Common myeloid progenitor, CD34-positive (primary cell): ENCODE data around the gene GMIP. TPM values are rescaled to one million over a fixed set of nuclear protein-coding genes. Genes with fewer than 3 reads are reported as not detected.
A peak's percentile ranks its signal among the peaks of the same experiment; 100 is the strongest.
"Not testable (repeated sequence)": the region's sequence is repeated elsewhere in the genome, so short reads cannot be mapped to it uniquely, and the experiment has no call there.

ENCODE experiments used
- CTCF ChIA-PET: fragments of 350-600 bp; sonication (Branson Sonifier 250); formaldehyde crosslinking; loops from one replicate; lab custom pipeline; 2021; ENCODE audit warnings: antibody characterized with exemption; lab: Charles Lee
- POLR2A ChIA-PET: fragments of 350-600 bp; sonication (Branson Sonifier 250); formaldehyde crosslinking; loops from one replicate; lab custom pipeline; 2021; ENCODE audit warnings: antibody characterized with exemption; lab: Charles Lee
- DNase-seq, 3 donors: peaks; one replicate each; pipeline versions ENCODE4 v3.0.0 to v3.0.0-alpha.2; 2013
- H3K27ac ChIP-seq, 2 experiments: 1 replicate in 1 of 2; 2 replicates in 1 of 2; pipeline ENCODE4 v1.7.0; 2013; ENCODE audit warnings: inconsistent platforms in 2 of 2, low read length in 2 of 2, mild to moderate bottlenecking in 2 of 2, low read depth in 1 of 2, moderate library complexity in 1 of 2; ENCODE audit not compliant: severe bottlenecking in 2 of 2, insufficient read depth in 1 of 2, poor library complexity in 1 of 2
- H3K27me3 ChIP-seq, 5 experiments: replicated peaks in 2 of 5; 1 replicate in 3 of 5; 2 replicates in 2 of 5; pipeline versions ENCODE4 v1.6.1 to v1.7.0; 2013; ENCODE audit warnings: low read length in 4 of 5, mild to moderate bottlenecking in 2 of 5, moderate library complexity in 2 of 5, inconsistent platforms in 1 of 5; ENCODE audit not compliant: insufficient read depth in 5 of 5, control insufficient read depth in 4 of 5
- H3K36me3 ChIP-seq, 4 experiments: 1 replicate in 2 of 4; 2 replicates in 2 of 4; pipeline versions ENCODE4 v1.6.1 to v1.7.0; 2013; ENCODE audit warnings: low read length in 3 of 4, control low read depth in 1 of 4, mild to moderate bottlenecking in 1 of 4; ENCODE audit not compliant: control insufficient read depth in 4 of 4, insufficient read depth in 4 of 4
- H3K4me1 ChIP-seq, 4 experiments: 1 replicate in 3 of 4; 2 replicates in 1 of 4; pipeline versions ENCODE4 v1.6.1 to v1.7.1; 2013; ENCODE audit warnings: low read length in 3 of 4, mild to moderate bottlenecking in 3 of 4, control low read depth in 1 of 4, inconsistent platforms in 1 of 4, moderate library complexity in 1 of 4; ENCODE audit not compliant: control insufficient read depth in 4 of 4, insufficient read depth in 4 of 4; ENCODE audit errors: control extremely low read depth in 1 of 4
- H3K4me3 ChIP-seq, 7 experiments: 1 replicate in 4 of 7; 2 replicates in 3 of 7; pipeline versions ENCODE4 v1.5.1 to v1.7.0; 2013; ENCODE audit warnings: mild to moderate bottlenecking in 7 of 7, low read length in 6 of 7, moderate library complexity in 6 of 7, inconsistent platforms in 2 of 7, low read depth in 2 of 7, control low read depth in 1 of 7; ENCODE audit not compliant: insufficient read depth in 4 of 7, control insufficient read depth in 1 of 7; ENCODE audit errors: extremely low read depth in 1 of 7
- H3K9me3 ChIP-seq, 5 experiments: 1 replicate in 4 of 5; 2 replicates in 1 of 5; pipeline versions ENCODE4 v1.6.1 to v1.7.1; 2013; ENCODE audit warnings: low read length in 4 of 5, mild to moderate bottlenecking in 2 of 5, inconsistent platforms in 1 of 5, low read depth in 1 of 5, moderate library complexity in 1 of 5; ENCODE audit not compliant: control insufficient read depth in 4 of 5, insufficient read depth in 2 of 5; ENCODE audit errors: control extremely low read depth in 1 of 5
- WGBS: methylation state at CpG from one replicate; pipeline ENCODE4 v1.1.5; 2013; ENCODE audit not compliant: insufficient coverage; 5-methylcytosine and 5-hydroxymethylcytosine counted together
- polyA plus RNA-seq: library from polyadenylated mRNA; unstranded; fragments of 120-200 nt; gene quantifications from one replicate; pipeline ENCODE4 v1.2.1, GENCODE V29; 2013

Gene GMIP, protein sequence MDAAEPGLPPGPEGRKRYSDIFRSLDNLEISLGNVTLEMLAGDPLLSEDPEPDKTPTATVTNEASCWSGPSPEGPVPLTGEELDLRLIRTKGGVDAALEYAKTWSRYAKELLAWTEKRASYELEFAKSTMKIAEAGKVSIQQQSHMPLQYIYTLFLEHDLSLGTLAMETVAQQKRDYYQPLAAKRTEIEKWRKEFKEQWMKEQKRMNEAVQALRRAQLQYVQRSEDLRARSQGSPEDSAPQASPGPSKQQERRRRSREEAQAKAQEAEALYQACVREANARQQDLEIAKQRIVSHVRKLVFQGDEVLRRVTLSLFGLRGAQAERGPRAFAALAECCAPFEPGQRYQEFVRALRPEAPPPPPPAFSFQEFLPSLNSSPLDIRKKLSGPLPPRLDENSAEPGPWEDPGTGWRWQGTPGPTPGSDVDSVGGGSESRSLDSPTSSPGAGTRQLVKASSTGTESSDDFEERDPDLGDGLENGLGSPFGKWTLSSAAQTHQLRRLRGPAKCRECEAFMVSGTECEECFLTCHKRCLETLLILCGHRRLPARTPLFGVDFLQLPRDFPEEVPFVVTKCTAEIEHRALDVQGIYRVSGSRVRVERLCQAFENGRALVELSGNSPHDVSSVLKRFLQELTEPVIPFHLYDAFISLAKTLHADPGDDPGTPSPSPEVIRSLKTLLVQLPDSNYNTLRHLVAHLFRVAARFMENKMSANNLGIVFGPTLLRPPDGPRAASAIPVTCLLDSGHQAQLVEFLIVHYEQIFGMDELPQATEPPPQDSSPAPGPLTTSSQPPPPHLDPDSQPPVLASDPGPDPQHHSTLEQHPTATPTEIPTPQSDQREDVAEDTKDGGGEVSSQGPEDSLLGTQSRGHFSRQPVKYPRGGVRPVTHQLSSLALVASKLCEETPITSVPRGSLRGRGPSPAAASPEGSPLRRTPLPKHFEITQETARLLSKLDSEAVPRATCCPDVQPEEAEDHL
- 27.0 TPM for polyA plus RNA-seq

DNA sequence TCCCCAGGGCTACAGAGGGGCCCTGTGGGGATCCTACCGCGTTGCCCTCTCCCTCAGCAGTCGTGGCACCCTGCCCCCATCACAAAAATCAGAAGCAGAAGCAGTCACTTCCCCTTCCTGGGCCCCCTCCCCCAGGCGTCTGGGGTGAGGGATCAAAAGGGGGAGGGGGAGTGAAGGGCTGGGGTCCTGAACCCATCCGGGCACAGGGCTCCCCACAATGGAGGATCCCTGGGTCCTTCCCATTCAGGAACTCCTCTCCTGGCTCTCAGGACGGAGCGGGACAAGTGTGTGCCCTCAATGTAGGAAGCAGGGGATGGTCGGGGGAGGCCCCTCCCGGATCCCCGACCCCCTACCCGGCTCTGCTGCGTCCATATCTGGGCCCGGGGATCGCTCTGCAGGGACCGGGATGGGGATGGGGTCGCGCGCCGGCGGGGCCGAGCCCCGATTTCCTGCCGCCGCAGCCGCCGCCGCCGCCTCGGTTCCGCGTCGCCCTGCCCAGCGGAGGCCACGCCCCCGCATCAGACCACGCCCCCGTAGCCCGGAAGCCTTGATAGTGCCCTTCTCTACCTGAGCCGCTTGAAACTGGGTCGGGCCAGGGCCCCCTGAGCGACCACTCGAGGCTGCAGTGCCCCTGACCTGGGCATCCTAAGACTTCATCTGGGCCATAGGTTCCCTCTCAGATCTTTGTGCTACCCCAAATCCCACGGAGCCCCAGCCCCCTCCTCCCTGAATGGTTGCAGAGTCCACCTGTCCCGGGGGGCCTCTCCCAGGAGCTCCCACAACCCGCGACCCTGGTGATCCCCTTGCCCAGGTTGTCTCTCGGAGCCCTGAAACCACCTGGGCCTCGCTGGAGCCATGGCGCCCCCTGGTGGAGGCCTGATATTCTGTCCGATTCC, at the start of gene GMIP:
TSS of gene GMIP (minus strand) at position 500 of the 896 bp plus-strand sequence. CDS start at position 372, 128 bp downstream.
- no peaks in the 10 kb centered on the region for H3K9me3 ChIP-seq
- CTCF ChIA-PET, result interaction anchor here (0.6 to 1.7 kb wide), 19 partner anchors 10 to 128 kb away, joined by 3 to 23 read pairs (median 3); partner anchors contain the start of genes ATP13A1, LPAR2, NDUFA13 and TSSK6
- POLR2A ChIA-PET, result interaction anchor here (0.6 to 2.1 kb wide), 3 partner anchors 19 to 178 kb away, joined by 4 to 6 read pairs (median 4); partner anchors contain the start of genes ATP13A1 and ZNF506
- no peaks in the 10 kb centered on the region for H3K27me3 ChIP-seq
- peaks cover 0 to 19% (median 13%) of the 10 kb centered on the region in 4 experiments for H3K4me1 ChIP-seq
- peak within 1 kb of the TSS; percentile 78 to 95 (median 87) for H3K4me3 ChIP-seq
- under 1% methylated on average over 44 of the region's 50 CpGs for WGBS
- peak; percentile 58 to 78 (median 75) for DNase-seq
- peak within 1 kb of the TSS; percentile 50 to 81 for H3K27ac ChIP-seq
- peaks cover 0 to 51% (median 40%) of the 10 kb centered on the region in 4 experiments for H3K36me3 ChIP-seq

DNA sequence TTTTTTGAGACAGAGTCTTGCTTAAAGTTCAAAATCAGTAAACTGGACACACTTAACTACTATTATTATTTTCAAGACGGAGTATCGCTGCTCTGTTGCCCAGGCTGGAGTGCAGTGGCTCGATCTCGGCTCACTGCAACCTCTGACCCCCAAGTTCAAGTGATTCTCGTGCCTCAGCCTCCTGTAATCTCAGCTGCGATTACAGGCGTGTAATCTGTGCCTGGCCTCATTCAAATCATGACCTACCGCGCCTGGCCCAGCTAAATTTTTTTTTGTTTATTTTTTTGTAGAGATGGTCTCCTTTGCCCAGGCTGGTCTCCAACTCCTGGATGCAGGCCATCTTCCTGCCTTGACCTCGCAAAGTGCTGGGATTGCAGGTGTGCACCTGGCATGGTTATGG, 48.2 kb upstream of the GMIP start:
- peaks cover 0 to 4% (median under 1%) of the 10 kb centered on the region in 4 experiments for H3K36me3 ChIP-seq
- peaks cover 0 to 9% (median 6%) of the 10 kb centered on the region in 5 experiments for H3K9me3 ChIP-seq
- ChIA-PET POLR2A (no interaction called here), CTCF (no interaction called here)
- WGBS, result 98% methylated on average over 8 of the region's 10 CpGs
- H3K4me1 ChIP-seq, result no peaks in the 10 kb centered on the region
- H3K27me3 ChIP-seq, result no peaks in the 10 kb centered on the region
- no peak for DNase-seq
- H3K4me3 ChIP-seq, result no peak overlapping the region
- no peak overlapping the region for H3K27ac ChIP-seq

DNA sequence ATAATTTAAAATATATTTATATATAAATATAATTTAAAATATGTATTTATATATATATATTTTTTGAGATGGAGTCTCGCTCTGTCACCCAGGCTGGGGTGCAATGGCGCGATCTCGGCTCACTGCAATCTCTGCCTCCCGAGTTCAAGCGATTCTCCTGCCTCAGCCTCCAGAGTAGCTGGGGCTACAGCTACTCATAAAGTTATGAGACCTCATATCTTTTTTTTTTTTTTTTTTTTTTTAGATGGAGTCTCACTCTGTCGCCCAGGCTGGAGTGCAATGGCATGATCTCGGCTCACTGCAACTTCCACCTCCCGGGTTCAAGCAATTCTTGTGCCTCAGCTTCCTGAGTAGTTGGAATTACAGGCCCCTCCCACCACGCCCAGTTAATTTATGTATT, 45.6 kb upstream of the GMIP start:
- peak in 2 of 3 donors; percentile 37 to 48 for DNase-seq
- H3K36me3 ChIP-seq, H3K4me1 ChIP-seq, CTCF ChIA-PET, H3K27me3 ChIP-seq, H3K4me3 ChIP-seq, H3K27ac ChIP-seq: not testable (repeated sequence)
- POLR2A ChIA-PET, result interaction anchor here (0.6 kb wide), 1 partner anchor 547 kb away, joined by 3 read pairs; no protein-coding TSS in a partner anchor
- peaks cover 0 to 18% (median 10%) of the 10 kb centered on the region in 5 experiments for H3K9me3 ChIP-seq
- 100% methylated on average over 3 of the region's 10 CpGs for WGBS

DNA sequence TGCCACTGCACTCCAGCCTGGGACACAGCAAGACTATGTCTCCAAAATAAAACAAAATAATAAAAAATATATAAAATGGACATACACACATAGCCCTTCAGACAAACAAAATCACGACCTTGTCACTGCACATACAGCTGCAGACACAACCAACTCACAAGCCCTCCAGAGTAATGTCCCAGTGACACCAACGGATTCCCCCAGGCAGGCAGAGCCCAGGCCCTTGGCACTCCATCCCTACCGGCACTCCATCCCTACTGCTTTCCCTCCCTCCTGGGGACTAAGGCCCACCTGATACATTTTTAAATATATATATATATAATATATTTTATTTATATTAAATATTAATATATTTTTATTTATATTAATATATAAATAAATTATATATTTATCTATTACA, 43.6 kb upstream of the GMIP start:
- no CpG with 5 or more reads among the region's 3 CpGs for WGBS
- ChIA-PET CTCF (no interaction called here), POLR2A (no interaction called here)
- H3K36me3 ChIP-seq, result peaks cover 2 to 22% (median 7%) of the 10 kb centered on the region in 4 experiments
- no peak overlapping the region for H3K4me3 ChIP-seq
- H3K4me1 ChIP-seq, result no peaks in the 10 kb centered on the region
- H3K27ac ChIP-seq, result no peak overlapping the region
- peak in 2 of 3 donors; percentile 35 to 58 for DNase-seq
- peaks cover 2 to 34% (median 19%) of the 10 kb centered on the region in 5 experiments for H3K9me3 ChIP-seq
- H3K27me3 ChIP-seq, result no peaks in the 10 kb centered on the region

- 98% methylated on average over 5 of the region's 6 CpGs for WGBS
Observed at GRCh38 chr19:19686580-19686979, 43.1 kb upstream of the GMIP start.

GRCh38 chr19:19686119-19686518, 42.7 kb upstream of the GMIP start:
- H3K27ac ChIP-seq, POLR2A ChIA-PET, DNase-seq, H3K27me3 ChIP-seq, H3K4me3 ChIP-seq, H3K4me1 ChIP-seq, CTCF ChIA-PET: not testable (repeated sequence)
- 97% methylated on average over 12 of the region's 15 CpGs for WGBS
- peaks cover 4 to 37% (median 22%) of the 10 kb centered on the region in 5 experiments for H3K9me3 ChIP-seq
- H3K36me3 ChIP-seq, result peaks cover 7 to 29% (median 7%) of the 10 kb centered on the region in 4 experiments

More at GRCh38 chr19:19686580-19686979, 43.1 kb upstream of the GMIP start:
- Histone ChIP-seq H3K4me3 (no peak overlapping the region), H3K36me3 (peaks cover 2 to 25% (median 7%) of the 10 kb centered on the region in 4 experiments), H3K9me3 (peaks cover 2 to 33% (median 20%) of the 10 kb centered on the region in 5 experiments), H3K4me1 (no peaks in the 10 kb centered on the region), H3K27me3 (no peaks in the 10 kb centered on the region), H3K27ac (no peak overlapping the region)
- DNase-seq, result no peak
- CTCF ChIA-PET, result no interaction called here
- POLR2A ChIA-PET, result no interaction called here
